ENCODE measurements around the gene CCL23.

DNA sequence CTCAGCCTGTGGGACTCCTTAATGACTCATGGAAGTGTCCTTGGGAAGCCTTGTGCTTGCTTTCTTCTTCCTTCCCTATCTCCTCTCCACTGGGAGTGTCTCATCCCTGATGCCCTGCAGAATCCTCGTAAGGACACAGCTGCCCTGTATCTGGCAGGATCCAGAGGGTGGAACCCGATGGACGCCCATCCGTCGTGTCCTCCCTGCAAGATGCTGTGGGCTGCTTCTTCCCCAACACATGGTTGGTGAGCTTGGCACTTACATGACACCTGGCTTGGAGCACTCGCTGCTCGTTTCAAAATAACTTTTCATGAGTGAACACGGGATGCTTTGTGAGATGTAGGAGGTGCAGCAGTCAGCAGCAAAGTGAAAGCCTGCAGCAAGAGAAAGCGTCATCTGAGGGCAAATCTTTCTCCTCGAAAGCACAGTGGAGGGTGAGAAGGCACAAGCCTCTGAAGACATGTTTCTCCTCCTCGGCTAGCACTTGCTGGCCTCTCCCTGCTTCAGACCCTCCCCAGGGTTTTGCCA lies 19.7 kb downstream of the CCL23 start:
- TF ChIP-seq, protein P1, sequence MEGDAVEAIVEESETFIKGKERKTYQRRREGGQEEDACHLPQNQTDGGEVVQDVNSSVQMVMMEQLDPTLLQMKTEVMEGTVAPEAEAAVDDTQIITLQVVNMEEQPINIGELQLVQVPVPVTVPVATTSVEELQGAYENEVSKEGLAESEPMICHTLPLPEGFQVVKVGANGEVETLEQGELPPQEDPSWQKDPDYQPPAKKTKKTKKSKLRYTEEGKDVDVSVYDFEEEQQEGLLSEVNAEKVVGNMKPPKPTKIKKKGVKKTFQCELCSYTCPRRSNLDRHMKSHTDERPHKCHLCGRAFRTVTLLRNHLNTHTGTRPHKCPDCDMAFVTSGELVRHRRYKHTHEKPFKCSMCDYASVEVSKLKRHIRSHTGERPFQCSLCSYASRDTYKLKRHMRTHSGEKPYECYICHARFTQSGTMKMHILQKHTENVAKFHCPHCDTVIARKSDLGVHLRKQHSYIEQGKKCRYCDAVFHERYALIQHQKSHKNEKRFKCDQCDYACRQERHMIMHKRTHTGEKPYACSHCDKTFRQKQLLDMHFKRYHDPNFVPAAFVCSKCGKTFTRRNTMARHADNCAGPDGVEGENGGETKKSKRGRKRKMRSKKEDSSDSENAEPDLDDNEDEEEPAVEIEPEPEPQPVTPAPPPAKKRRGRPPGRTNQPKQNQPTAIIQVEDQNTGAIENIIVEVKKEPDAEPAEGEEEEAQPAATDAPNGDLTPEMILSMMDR (conservative IDR thresholded peaks at IDR 0.05; ENCODE audit: low read length): no peak
- no peak for TF ChIP-seq EZH2phosphoT487 (IDR thresholded peaks at IDR 0.05; ENCODE audit: borderline replicate concordance, low read depth, low read length)

All from OCI-LY7 (cell line).